ENCODE measurements around the gene ZNF473. TPM values are rescaled to one million over a fixed set of nuclear protein-coding genes. Genes with fewer than 3 reads are reported as not detected.

ZNF473 gene
- total and polyA plus RNA-seq, 2 of the 13 experiments (the other 11 are each of a cell fraction or from before 2014, with no cell fraction given) = 5.8 to 11.9 TPM

GRCh38 chr19:50025794-50026549 is at the start of gene ZNF473 (continued):
- TF ChIP-seq ZNF510 (CRISPR knock-in tag; IDR thresholded peaks at IDR 0.05; ENCODE audit: low read depth) = peak; percentile 86; the same call in 1 of the 2 replicates
- peak; percentile 96 for TF ChIP-seq ARHGAP35 (CRISPR knock-in tag; IDR thresholded peaks at IDR 0.05; ENCODE audit: borderline replicate concordance)
- peak; percentile 93 for TF ChIP-seq ZNF605 (CRISPR knock-in tag; IDR thresholded peaks at IDR 0.05)
- no peak for TF ChIP-seq BCLAF1 (IDR thresholded peaks at IDR 0.05)
- peak; percentile 99 for TF ChIP-seq RNF2 (conservative IDR thresholded peaks at IDR 0.05; ENCODE audit: low read depth)
- TF ChIP-seq PHF8 (CRISPR knock-in tag; IDR thresholded peaks at IDR 0.05) = peak; percentile 85
- TF ChIP-seq ZMYM2 (CRISPR knock-in tag; IDR thresholded peaks at IDR 0.05) = no peak
- TF ChIP-seq PRDM10 (CRISPR knock-in tag; IDR thresholded peaks at IDR 0.05; ENCODE audit: low read depth) = peak; percentile 40; the same call in 1 of the 2 replicates
- TF ChIP-seq CAMTA2 (CRISPR knock-in tag; IDR thresholded peaks at IDR 0.05; ENCODE audit: borderline replicate concordance) = 0 out of 2 replicates have a peak, but pooled peaks have one; percentile 89
- peak; percentile 100 for TF ChIP-seq TFDP1 (CRISPR knock-in tag; IDR thresholded peaks at IDR 0.05; ENCODE audit: borderline replicate concordance)
- TF ChIP-seq ZSCAN21 (CRISPR knock-in tag; IDR thresholded peaks at IDR 0.05; ENCODE audit: borderline replicate concordance) = peak; percentile 99; the same call in 1 of the 2 replicates
- TF ChIP-seq MZF1 (CRISPR knock-in tag; IDR thresholded peaks at IDR 0.05; ENCODE audit: borderline replicate concordance) = peak; percentile 82; the same call in 1 of the 2 replicates
- TF ChIP-seq BCL3 (CRISPR knock-in tag; IDR thresholded peaks at IDR 0.05) = peak; percentile 88
- TF ChIP-seq YY1 (IDR thresholded peaks at IDR 0.05; ENCODE audit: insufficient read depth, insufficient replicate concordance, low read depth, low read length) = peak; percentile 64
- peak; percentile 87; the same call in 1 of the 2 replicates for TF ChIP-seq ZNF367 (CRISPR knock-in tag; IDR thresholded peaks at IDR 0.05; ENCODE audit: borderline replicate concordance)
- no peak; the same call in 1 of the 2 replicates for TF ChIP-seq ZNF484 (CRISPR knock-in tag; IDR thresholded peaks at IDR 0.05; ENCODE audit: borderline replicate concordance, low read depth)
- peak; percentile 63; the same call in 1 of the 2 replicates for TF ChIP-seq ZNF362 (CRISPR knock-in tag; IDR thresholded peaks at IDR 0.05; ENCODE audit: borderline replicate concordance)
